GM18517 (cell line): Measurements from ENCODE around the gene FNDC10.
"Not testable (repeated sequence)": the region's sequence is repeated elsewhere in the genome, so short reads cannot be mapped to it uniquely, and the experiment has no call there.

ENCODE experiments used
- ATAC-seq: cut with Tn5 transposase; IDR thresholded peaks from one replicate; pipeline ENCODE4 v1.9.1; 2021; ENCODE audit warnings: mild to moderate bottlenecking, moderate library complexity; ENCODE audit not compliant: unreplicated experiment

Gene FNDC10

DNA sequence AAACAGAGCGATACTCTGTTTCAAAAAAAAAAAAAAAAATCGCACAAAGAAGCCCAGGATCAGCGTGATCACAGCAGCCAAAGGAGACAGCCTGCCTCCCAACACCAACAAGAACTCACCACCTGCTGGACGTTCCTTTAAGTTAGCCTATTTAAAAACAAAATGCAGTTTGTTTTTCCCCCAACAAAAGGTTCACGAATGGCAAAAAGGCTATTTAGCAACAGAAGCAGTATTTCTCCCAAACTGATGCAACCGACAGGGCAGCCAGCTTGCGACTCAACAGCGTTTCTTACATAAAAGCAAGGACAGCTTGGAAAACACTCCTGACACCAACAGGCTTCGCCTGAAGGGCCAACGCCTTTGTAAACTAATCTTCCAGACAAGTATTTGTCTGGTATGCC, 32.0 kb downstream of the FNDC10 start:
- no peak for ATAC-seq

- ATAC-seq, result no peak
Observed at GRCh38 chr1:1567152-1567875, 32.6 kb downstream of the FNDC10 start.

DNA sequence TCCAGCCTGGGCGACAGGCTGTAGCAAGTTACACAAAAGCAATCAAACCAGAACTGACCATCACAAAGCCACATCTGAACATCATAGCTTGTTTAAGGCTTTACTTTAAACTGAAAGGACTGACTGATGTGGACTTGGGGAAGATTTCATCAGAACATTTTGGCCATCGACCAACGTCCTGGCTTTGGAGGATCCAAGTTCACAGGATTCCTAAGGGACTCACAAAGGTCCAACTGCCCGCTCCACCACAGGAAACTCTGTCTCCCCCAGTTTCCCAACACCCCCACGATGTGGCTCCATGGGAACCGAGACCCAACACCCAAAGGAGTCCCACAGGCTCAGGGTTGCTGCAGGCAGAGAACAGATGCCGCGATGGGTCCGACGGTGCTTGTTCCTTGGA, 34.6 kb downstream of the FNDC10 start:
- no peak for ATAC-seq

- ATAC-seq, result no peak
Observed at GRCh38 chr1:1564268-1564667, 35.7 kb downstream of the FNDC10 start.

DNA sequence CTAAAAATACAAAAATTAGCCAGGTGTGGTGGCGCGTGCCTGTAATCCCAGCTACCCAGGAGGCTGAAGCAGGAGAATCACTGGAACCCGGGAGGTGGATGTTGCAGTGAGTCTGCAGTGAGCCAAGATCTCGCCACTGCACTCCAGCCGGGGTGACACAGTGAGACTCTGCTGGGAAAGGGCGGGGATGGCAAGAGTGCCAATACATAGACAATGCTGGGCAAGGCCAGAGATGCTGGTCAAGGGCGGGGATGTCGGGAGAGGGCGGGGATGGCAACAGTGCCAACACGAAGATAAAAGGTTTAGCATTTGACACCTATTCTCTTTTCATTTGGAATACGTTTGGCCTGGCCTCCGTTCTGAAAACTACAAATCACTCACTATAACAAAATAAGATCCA, 36.2 kb downstream of the FNDC10 start:
- ATAC-seq, result no peak

- ATAC-seq, result no peak
Observed at GRCh38 chr1:1562556-1563195, 37.3 kb downstream of the FNDC10 start.

DNA sequence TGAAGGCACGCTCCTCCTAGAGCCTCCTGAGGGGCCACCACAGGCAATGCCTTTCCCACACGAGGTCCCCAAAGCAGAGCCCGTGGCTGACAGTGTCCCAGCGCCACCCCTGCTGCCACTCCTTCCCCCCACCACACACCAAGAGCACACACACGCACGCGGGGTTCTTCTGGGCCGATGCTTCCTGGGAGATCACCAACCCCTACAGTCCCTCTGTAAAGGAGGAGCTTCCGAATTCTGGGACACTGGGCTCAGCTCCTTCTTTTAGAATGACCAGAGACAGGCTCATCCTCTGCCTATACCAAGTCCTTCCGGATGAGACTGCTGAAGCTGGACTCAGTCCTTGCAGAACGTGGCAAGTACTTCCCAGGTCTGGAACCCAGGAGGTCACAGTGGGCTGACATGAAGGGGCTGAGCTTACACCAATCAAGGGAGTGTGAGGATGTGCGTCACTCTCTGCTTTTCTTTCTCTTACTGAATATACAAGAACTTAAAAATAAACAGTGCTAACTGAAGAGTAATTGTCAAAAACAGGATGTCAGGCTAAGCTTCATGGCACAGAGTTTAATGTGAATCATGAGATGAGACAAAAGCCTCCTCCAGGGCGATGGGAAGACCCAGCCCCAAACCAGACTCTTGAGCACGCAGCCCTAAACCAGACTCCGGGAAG, 38.0 kb downstream of the FNDC10 start:
- ATAC-seq, result no peak

- no peak for ATAC-seq
Observed at GRCh38 chr1:1560178-1560577, 39.8 kb downstream of the FNDC10 start.

DNA sequence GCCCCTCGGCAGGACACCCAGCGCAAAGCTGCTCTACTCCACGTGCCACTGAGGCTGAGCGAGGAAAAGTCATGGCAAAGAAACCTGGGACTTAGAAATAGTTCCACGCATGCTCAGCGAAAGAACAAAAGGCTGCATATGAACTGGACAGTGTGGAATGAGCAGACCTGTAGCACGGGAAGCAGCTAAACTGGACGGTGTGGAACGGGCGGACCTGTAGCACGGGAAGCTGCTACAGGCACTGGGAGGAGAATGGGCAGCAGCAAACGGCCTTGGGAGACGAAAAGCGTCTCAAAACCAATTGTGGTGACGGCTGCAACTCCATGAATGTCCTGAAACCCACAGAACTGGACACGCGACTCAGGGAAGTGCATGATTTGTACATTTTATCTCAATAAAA, 40.9 kb downstream of the FNDC10 start:
- ATAC-seq, result no peak

DNA sequence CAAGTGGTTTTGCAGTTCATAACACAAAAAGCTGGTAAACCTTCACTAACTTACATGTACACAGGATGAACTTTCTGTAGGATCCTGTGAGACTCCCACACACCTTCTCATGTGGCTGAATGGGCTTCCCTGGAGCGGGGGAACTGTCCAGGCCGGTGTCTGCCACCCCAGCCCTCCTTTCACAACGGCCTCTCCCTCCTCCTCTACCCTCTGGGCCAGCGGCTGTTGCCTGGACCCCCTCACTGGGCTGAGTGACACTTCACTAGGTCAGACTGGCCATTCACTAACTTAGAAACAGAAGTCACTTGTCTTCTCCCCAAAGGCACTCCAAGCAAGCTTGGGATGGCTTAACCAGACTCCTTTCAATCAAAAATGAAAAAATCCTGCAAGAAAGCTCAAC, 41.3 kb downstream of the FNDC10 start:
- ATAC-seq, result no peak

GRCh38 chr1:1557688-1558087, 42.2 kb downstream of the FNDC10 start:
- ATAC-seq, result not testable (repeated sequence)

- ATAC-seq, result not testable (repeated sequence)
Observed at GRCh38 chr1:1556961-1557360, 43.0 kb downstream of the FNDC10 start.

- ATAC-seq, result no peak
Observed at GRCh38 chr1:1556505-1556904, 43.4 kb downstream of the FNDC10 start.

DNA sequence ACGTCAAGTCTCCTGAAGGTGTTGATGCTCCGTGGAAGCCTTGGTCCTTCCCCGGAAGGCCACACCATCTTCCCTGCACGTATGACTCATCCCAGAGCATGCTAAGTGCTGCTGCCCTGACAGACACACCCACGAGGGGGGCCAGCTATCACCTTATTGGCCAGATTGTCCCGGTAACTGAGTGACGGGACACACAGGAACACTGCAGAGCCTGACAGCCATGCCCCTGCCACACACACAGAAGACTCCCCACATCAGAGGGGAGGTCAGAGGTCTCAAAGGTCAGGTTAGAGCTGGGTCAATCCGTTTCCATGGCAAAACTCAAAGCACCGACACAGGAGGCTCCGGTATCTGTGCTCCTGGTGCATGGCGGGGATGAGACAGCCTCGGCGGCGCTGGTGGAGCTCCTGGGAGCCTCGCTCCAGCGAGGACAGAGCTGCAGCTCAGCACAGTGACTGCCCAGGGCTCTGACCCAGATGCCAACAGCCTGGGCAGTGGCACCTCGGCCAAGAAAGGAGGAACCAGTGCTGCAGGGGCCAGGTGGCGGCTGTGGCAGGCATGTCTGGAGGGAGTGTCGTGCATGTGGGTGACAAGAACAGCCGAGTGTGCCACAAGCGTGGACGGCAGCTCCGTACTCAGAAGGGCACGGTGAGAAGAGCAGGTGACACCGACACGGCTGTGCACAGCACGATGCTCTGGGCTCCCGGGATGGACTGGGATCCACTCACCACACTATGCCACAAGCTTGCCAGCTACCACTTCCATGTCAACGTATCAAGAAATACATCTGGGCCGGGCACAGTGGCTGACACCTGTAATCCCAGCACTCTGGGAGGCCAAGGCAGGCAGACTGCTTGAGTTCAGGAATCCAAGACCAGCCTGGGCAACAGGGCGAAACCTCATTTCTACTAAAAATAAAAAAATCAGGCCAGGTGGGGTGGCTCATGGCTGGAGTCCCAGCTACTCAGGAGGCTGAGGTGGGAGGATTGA, 44.7 kb downstream of the FNDC10 start:
- no peak for ATAC-seq

- ATAC-seq, result no peak
Observed at GRCh38 chr1:1554550-1554925, 45.4 kb downstream of the FNDC10 start.

- ATAC-seq, result no peak
Observed at GRCh38 chr1:1553821-1554494, 46.0 kb downstream of the FNDC10 start.

DNA sequence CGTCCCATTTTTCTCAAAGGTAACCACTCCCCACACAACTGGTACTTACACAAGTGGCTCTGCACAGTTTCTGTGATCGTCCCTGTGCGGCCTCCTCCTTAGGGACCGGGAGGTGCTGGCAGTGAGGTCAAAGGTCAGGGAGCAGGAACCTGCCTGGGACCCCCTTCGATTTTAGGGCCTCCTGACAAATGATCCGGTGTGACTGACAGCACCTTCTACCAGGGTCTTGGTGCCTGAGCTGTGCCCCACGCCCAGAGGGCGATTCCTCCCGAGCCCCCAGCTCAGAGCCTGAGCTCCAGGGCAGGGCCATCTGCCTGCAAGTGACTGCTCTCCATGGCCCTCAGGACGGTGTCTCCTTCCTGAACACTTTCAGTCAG, 47.7 kb downstream of the FNDC10 start:
- ATAC-seq, result no peak

DNA sequence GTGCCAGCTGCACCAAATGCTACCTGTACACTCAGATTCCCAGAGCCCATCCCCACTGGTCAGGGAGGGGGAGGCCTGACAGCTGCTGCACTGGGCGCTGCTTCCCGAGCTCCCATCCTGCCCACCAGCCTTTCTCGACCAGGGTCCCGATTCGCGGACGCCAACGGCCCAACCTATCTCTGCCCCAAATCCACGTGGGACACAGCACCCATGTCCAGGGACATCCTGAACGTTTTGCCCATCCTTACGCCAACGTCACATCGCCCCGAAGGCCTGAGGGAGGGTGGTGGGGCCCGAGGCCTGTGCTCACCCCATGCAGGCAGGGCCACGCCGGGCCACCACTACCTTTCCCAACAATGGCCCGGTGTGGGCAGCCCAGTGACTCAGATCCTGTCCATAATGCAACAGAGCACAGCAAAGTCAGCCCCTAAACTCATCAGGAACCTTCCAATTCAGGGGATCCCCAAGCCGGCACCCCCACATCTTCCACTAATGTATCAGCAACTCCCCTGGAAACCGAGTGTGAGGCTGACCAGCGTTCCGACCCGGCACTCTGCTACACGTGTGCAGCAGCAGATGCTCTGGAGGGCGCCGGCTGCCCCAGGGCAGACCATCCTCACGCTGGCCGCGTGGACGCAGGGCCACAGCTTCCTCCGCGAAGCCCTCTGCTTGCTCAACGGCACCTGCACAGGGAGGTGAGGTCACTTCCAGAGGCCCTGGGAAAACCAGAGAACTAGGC, 48.2 kb downstream of the FNDC10 start:
- no peak for ATAC-seq

DNA sequence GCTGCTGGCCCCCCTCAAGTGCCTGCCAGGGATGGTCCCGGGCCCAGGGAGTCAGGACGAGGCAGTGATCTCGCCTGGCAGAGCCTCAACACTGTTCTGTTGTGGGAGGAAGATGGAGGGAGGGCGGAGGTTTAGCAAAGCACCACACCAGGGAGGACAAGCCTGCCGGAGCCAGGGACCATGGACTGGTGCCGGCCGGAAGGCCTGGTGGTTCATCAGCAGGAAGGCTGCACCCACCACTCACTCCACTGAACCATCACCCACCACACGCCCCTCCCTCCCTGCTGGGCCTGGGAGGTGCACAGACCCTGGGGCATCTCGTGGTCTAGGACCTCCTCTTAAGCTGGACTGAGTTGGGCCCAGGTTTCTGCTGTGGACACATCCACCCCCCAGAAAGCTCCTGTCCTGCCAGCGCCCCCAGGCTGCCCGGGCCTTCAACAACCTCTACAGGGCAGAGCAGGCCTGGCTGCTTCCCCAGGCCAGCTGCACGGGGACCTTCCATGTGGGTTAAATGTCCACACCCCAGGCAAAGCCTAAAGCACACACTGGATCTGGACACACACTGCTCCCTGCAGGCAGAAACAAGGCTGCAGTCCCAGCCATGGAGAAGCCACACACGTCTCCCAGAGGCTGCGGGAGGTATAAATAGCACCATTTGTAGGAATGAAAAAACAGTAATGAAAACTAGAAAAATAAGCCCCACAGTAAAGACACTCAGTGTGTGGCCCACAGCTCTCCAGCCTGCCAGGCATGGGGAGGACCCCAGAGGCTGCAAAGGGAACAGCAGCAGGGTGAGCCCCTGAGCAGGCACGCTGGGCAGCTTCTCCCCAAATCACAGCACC, 49.1 kb downstream of the FNDC10 start:
- ATAC-seq, result no peak
